ENCODE data around the gene ANXA2.

DNA sequence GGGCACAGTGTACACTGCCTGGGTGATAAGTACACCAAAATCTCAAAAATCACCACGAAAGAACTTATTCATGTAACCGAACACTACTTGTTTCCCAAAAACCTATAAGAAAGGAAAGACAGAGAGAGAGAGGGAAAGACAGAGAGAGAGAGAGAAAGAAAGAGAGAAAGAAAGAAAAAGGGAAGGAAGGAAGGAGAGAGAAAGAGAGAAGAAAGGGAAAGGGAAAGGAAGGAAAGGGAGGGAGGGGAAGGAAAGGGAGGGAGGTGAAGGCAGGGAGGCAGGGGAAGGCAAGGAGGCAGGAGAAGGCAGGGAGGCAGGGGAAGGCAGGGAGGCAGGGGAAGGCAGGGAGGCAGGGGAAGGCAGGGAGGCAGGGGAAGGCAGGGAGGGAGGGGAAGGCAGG is 48.2 kb downstream of the ANXA2 start:
- TF ChIP-seq, protein P1, sequence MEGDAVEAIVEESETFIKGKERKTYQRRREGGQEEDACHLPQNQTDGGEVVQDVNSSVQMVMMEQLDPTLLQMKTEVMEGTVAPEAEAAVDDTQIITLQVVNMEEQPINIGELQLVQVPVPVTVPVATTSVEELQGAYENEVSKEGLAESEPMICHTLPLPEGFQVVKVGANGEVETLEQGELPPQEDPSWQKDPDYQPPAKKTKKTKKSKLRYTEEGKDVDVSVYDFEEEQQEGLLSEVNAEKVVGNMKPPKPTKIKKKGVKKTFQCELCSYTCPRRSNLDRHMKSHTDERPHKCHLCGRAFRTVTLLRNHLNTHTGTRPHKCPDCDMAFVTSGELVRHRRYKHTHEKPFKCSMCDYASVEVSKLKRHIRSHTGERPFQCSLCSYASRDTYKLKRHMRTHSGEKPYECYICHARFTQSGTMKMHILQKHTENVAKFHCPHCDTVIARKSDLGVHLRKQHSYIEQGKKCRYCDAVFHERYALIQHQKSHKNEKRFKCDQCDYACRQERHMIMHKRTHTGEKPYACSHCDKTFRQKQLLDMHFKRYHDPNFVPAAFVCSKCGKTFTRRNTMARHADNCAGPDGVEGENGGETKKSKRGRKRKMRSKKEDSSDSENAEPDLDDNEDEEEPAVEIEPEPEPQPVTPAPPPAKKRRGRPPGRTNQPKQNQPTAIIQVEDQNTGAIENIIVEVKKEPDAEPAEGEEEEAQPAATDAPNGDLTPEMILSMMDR (IDR thresholded peaks at IDR 0.05; ENCODE audit: low read depth, low read length, missing input control) = no peak
- TF ChIP-seq EGR1 (IDR thresholded peaks at IDR 0.05; ENCODE audit: low read depth in 2 of 2) = no peak
- TF ChIP-seq JUND (IDR thresholded peaks at IDR 0.05) = no peak
- TF ChIP-seq RAD21 (IDR thresholded peaks at IDR 0.05) = no peak
- TF ChIP-seq, protein P2, sequence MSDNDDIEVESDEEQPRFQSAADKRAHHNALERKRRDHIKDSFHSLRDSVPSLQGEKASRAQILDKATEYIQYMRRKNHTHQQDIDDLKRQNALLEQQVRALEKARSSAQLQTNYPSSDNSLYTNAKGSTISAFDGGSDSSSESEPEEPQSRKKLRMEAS (IDR thresholded peaks at IDR 0.05) = no peak

All from liver (tissue), 3 donors.